WTC11 (cell line): Measurements from ENCODE around the gene DEPDC5. TPM values are rescaled to one million over a fixed set of nuclear protein-coding genes. Genes with fewer than 3 reads are reported as not detected.

ENCODE experiments used
- ATAC-seq: fragments of 200-7000 bp; cut with Tn5 transposase; 2 replicates; pipeline ENCODE4 v1.10.0; 2021; ENCODE audit warnings: mild to moderate bottlenecking, moderate library complexity
- CTCF ChIA-PET: fragments of 300-600 bp; sonication (Branson Sonifier 250); formaldehyde crosslinking; loops from one replicate; lab custom pipeline; 2021; ENCODE audit warnings: antibody characterized with exemption; lab: Charles Lee
- POLR2A ChIA-PET: fragments of 350-600 bp; sonication (Branson Sonifier 250); formaldehyde crosslinking; loops from one replicate; lab custom pipeline; 2021; ENCODE audit warnings: antibody characterized with exemption; lab: Charles Lee
- DNase-seq: peaks from one replicate; pipeline ENCODE4 v3.0.0; 2021; ENCODE audit warnings: low spot score
- H3K27ac Mint-ChIP-seq: 2 replicates; pipeline ENCODE4 v1.8.0; 2021; ENCODE audit warnings: mixed read lengths
- H3K27me3 Mint-ChIP-seq: 2 replicates; pipeline ENCODE4 v1.8.0; 2021; ENCODE audit warnings: low read depth, mild to moderate bottlenecking, moderate library complexity, mixed read lengths
- H3K36me3 Mint-ChIP-seq: 2 replicates; pipeline ENCODE4 v1.8.0; 2021; ENCODE audit warnings: mixed read lengths
- H3K4me1 Mint-ChIP-seq: 2 replicates; pipeline ENCODE4 v1.8.0; 2022; ENCODE audit warnings: mixed read lengths
- H3K4me3 Mint-ChIP-seq: 2 replicates; pipeline ENCODE4 v1.8.0; 2021; ENCODE audit warnings: mild to moderate bottlenecking, moderate library complexity, mixed read lengths
- H3K9me3 Mint-ChIP-seq: 2 replicates; pipeline ENCODE4 v1.8.0; 2021; ENCODE audit warnings: mixed read lengths
- CBFB ChIP-seq: sonication (generic); formaldehyde crosslinking; IDR thresholded peaks from 2 replicates; pipeline ENCODE4 v1.8.1; 2022; ENCODE audit warnings: mild to moderate bottlenecking, low read depth, missing genetic modification reagents
- ELF4 ChIP-seq: sonication (generic); formaldehyde crosslinking; IDR thresholded peaks from 2 replicates; pipeline ENCODE4 v1.8.1; 2022; ENCODE audit warnings: low read depth, mild to moderate bottlenecking, moderate library complexity, missing genetic modification reagents
- NR2C2 ChIP-seq: sonication (generic); formaldehyde crosslinking; IDR thresholded peaks from 2 replicates; pipeline ENCODE4 v1.8.0; 2022; ENCODE audit warnings: mild to moderate bottlenecking, missing genetic modification reagents
- NR3C1 ChIP-seq: sonication (generic); formaldehyde crosslinking; conservative IDR thresholded peaks from 2 replicates; pipeline ENCODE4 v1.8.1; 2023; ENCODE audit warnings: low read depth, mild to moderate bottlenecking, missing genetic modification reagents
- SMAD4 ChIP-seq: sonication (generic); formaldehyde crosslinking; IDR thresholded peaks from 2 replicates; pipeline ENCODE4 v1.8.0; 2022; ENCODE audit warnings: mild to moderate bottlenecking, missing genetic modification reagents
- SOX15 ChIP-seq: fragments of 250-450 bp; sonication (Bioruptor Pico); IDR thresholded peaks from 2 replicates; pipeline ENCODE4 v1.9.0; 2021; ENCODE audit warnings: mild to moderate bottlenecking
- SP1 ChIP-seq: sonication (generic); formaldehyde crosslinking; conservative IDR thresholded peaks from 2 replicates; pipeline ENCODE4 v1.8.1; 2022; ENCODE audit warnings: missing genetic modification reagents
- TEAD1 ChIP-seq: sonication (generic); formaldehyde crosslinking; IDR thresholded peaks from 2 replicates; pipeline ENCODE4 v1.8.0; 2022; ENCODE audit warnings: mild to moderate bottlenecking, missing genetic modification reagents
- ZNF138 ChIP-seq: sonication (generic); formaldehyde crosslinking; conservative IDR thresholded peaks from 2 replicates; pipeline ENCODE4 v1.8.1; 2022; ENCODE audit warnings: mild to moderate bottlenecking, moderate library complexity, missing genetic modification reagents
- ZNF396 ChIP-seq: fragments of 250-450 bp; sonication (Bioruptor Pico); IDR thresholded peaks from 2 replicates; pipeline ENCODE4 v1.8.0; 2021; ENCODE audit warnings: mild to moderate bottlenecking, moderate library complexity, borderline replicate concordance
- ZNF423 ChIP-seq: fragments of 250-450 bp; sonication (Bioruptor Pico); IDR thresholded peaks from 2 replicates; pipeline ENCODE4 v2.1.2; 2022; ENCODE audit warnings: mild to moderate bottlenecking, moderate library complexity
- total RNA-seq: library from RNA; stranded (reverse); gene quantifications from 3 replicates; pipeline ENCODE4 v1.2.3, GENCODE V29; 2021
- TF ChIP-seq, protein P1 (sequence below): sonication (generic); formaldehyde crosslinking; IDR thresholded peaks from 2 replicates; pipeline ENCODE4 v1.8.0; 2022; ENCODE audit warnings: mild to moderate bottlenecking, missing genetic modification reagents
- TF ChIP-seq, protein P2 (sequence below): sonication (generic); formaldehyde crosslinking; conservative IDR thresholded peaks from 2 replicates; pipeline ENCODE4 v1.8.1; 2022; ENCODE audit warnings: mild to moderate bottlenecking, missing genetic modification reagents
- TF ChIP-seq, protein P3 (sequence below): sonication (generic); formaldehyde crosslinking; IDR thresholded peaks from 2 replicates; pipeline ENCODE4 v1.8.1; 2023; ENCODE audit warnings: mild to moderate bottlenecking, missing genetic modification reagents, moderate library complexity
- TF ChIP-seq, protein P4 (sequence below): sonication (generic); formaldehyde crosslinking; IDR thresholded peaks from 2 replicates; pipeline ENCODE4 v1.8.0; 2022; ENCODE audit warnings: mild to moderate bottlenecking, missing genetic modification reagents
- TF ChIP-seq, protein P5 (sequence below): sonication (generic); formaldehyde crosslinking; IDR thresholded peaks from 2 replicates; pipeline ENCODE4 v1.8.0; 2023; ENCODE audit warnings: mild to moderate bottlenecking, missing genetic modification reagents
- TF ChIP-seq, protein P6 (sequence below): fragments of 250-450 bp; sonication (Bioruptor Pico); IDR thresholded peaks from 2 replicates; pipeline ENCODE4 v1.8.0; 2021; ENCODE audit warnings: mild to moderate bottlenecking
- TF ChIP-seq, protein P7 (sequence below): fragments of 250-450 bp; sonication (Bioruptor Pico); conservative IDR thresholded peaks from 2 replicates; pipeline ENCODE4 v1.9.0; 2021; ENCODE audit warnings: mild to moderate bottlenecking
- TF ChIP-seq, protein P8 (sequence below): sonication (generic); formaldehyde crosslinking; IDR thresholded peaks from 2 replicates; pipeline ENCODE4 v1.8.1; 2022; ENCODE audit warnings: low read depth, mild to moderate bottlenecking, moderate library complexity, missing genetic modification reagents, borderline replicate concordance
- TF ChIP-seq, protein P9 (sequence below): sonication (generic); formaldehyde crosslinking; IDR thresholded peaks from 2 replicates; pipeline ENCODE4 v1.8.1; 2023; ENCODE audit warnings: mild to moderate bottlenecking, moderate library complexity, missing genetic modification reagents

Gene DEPDC5
- total RNA-seq, 1 experiment from 2014 or later = 40.5 TPM

DNA sequence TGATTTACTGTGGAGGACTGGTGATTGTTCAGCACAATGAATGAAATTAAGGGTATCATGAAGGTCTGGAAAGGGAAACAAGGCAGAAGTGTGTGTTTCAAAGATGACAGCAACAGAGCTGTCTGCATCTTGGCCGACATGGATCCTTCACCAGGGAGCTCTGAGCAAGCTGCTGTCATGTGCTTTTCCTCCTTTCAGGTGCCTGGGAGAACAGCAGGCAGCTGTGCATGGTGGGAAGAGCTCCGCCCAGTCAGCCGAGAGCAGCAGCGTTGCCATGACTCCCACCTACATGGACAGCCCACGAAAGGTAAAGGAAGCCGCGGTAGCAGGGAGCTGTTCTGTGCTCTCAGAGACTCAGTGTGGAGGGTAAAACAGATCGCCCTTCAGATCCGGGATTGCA, 103.4 kb downstream of the DEPDC5 start:
- Mint-ChIP-seq H3K4me1 (peaks cover 10% of the 10 kb centered on the region), H3K36me3 (peaks cover 4% of the 10 kb centered on the region; the same call in 1 of the 2 replicates), H3K27ac (peak overlapping the region; percentile 37), H3K4me3 (no peak overlapping the region; the same call in 1 of the 2 replicates), H3K9me3 (no peaks in the 10 kb centered on the region), H3K27me3 (no peaks in the 10 kb centered on the region)
- ChIA-PET CTCF (interaction anchor here (0.8 to 3.6 kb wide), 11 partner anchors 11 to 192 kb away, joined by 3 to 53 read pairs (median 6); no protein-coding TSS in a partner anchor), POLR2A (interaction anchor here (0.7 to 1.1 kb wide), 5 partner anchors 9 to 195 kb away, joined by 3 to 4 read pairs (median 3); partner anchors contain the start of gene PISD)
- peak; percentile 76 for DNase-seq
- ATAC-seq = peak; percentile 100
- TF ChIP-seq, protein P1, sequence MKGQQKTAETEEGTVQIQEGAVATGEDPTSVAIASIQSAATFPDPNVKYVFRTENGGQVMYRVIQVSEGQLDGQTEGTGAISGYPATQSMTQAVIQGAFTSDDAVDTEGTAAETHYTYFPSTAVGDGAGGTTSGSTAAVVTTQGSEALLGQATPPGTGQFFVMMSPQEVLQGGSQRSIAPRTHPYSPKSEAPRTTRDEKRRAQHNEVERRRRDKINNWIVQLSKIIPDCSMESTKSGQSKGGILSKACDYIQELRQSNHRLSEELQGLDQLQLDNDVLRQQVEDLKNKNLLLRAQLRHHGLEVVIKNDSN = peak; percentile 65; the same call in 1 of the 2 replicates
- TF ChIP-seq, protein P2, sequence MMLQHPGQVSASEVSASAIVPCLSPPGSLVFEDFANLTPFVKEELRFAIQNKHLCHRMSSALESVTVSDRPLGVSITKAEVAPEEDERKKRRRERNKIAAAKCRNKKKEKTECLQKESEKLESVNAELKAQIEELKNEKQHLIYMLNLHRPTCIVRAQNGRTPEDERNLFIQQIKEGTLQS (CRISPR knock-in tag) = no peak
- TF ChIP-seq, protein P3, sequence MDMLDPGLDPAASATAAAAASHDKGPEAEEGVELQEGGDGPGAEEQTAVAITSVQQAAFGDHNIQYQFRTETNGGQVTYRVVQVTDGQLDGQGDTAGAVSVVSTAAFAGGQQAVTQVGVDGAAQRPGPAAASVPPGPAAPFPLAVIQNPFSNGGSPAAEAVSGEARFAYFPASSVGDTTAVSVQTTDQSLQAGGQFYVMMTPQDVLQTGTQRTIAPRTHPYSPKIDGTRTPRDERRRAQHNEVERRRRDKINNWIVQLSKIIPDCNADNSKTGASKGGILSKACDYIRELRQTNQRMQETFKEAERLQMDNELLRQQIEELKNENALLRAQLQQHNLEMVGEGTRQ (CRISPR knock-in tag) = peak; percentile 72
- TF ChIP-seq, protein P4, sequence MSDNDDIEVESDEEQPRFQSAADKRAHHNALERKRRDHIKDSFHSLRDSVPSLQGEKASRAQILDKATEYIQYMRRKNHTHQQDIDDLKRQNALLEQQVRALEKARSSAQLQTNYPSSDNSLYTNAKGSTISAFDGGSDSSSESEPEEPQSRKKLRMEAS (CRISPR knock-in tag) = peak; percentile 36; the same call in 1 of the 2 replicates

DNA sequence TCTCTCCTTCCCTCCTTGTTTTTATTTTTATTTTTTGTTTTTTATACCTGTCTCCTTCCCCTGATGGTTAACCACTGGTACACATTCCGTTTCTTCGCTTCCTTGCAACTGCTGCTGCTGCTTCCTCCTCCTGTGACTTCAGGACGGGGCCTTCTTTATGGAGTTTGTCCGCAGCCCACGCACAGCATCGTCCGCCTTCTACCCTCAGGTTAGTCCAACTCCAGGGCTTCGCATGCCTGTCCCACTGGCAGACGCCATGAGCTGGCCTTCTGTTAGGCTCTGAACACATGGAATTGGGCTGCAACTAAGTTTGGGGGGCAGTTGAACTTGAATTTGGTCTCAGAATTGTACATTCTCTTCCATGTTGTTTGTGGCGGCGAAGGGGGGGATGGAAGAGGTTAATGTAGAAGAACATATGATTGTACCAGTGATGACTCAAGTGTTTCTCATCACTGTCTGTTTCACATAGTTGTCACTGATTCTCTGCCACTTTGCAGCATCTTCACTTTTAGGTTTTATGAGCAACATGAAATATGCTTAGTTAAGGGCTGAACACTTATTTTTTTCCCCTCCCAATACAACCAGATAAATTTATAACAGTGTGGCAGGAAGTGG, 107.5 kb downstream of the DEPDC5 start:
- CTCF ChIA-PET = interaction anchor here (0.9 kb wide), 1 partner anchor 109 kb away, joined by 3 read pairs; no protein-coding TSS in a partner anchor
- POLR2A ChIA-PET = no interaction called here
- no peaks in the 10 kb centered on the region for H3K27me3 Mint-ChIP-seq
- H3K4me1 Mint-ChIP-seq = peaks cover 12% of the 10 kb centered on the region
- H3K36me3 Mint-ChIP-seq = peaks cover 4% of the 10 kb centered on the region; the same call in 1 of the 2 replicates
- no peak for DNase-seq
- ATAC-seq = no peak
- peak overlapping the region; percentile 50 for H3K27ac Mint-ChIP-seq
- H3K9me3 Mint-ChIP-seq = no peaks in the 10 kb centered on the region
- no peak overlapping the region for H3K4me3 Mint-ChIP-seq
- TF ChIP-seq SMAD4 (CRISPR knock-in tag) (no peak), ELF4 (CRISPR knock-in tag) (no peak), NR2C2 (CRISPR knock-in tag) (no peak), SP1 (CRISPR knock-in tag) (no peak), ZNF423 (CRISPR knock-in tag) (no peak), SOX15 (CRISPR knock-in tag) (no peak), CBFB (CRISPR knock-in tag) (no peak), TEAD1 (CRISPR knock-in tag) (no peak), ZNF396 (CRISPR knock-in tag) (no peak), NR3C1 (CRISPR knock-in tag) (no peak), ZNF138 (CRISPR knock-in tag) (no peak)
- TF ChIP-seq, protein P1 = no peak
- TF ChIP-seq, protein P5, sequence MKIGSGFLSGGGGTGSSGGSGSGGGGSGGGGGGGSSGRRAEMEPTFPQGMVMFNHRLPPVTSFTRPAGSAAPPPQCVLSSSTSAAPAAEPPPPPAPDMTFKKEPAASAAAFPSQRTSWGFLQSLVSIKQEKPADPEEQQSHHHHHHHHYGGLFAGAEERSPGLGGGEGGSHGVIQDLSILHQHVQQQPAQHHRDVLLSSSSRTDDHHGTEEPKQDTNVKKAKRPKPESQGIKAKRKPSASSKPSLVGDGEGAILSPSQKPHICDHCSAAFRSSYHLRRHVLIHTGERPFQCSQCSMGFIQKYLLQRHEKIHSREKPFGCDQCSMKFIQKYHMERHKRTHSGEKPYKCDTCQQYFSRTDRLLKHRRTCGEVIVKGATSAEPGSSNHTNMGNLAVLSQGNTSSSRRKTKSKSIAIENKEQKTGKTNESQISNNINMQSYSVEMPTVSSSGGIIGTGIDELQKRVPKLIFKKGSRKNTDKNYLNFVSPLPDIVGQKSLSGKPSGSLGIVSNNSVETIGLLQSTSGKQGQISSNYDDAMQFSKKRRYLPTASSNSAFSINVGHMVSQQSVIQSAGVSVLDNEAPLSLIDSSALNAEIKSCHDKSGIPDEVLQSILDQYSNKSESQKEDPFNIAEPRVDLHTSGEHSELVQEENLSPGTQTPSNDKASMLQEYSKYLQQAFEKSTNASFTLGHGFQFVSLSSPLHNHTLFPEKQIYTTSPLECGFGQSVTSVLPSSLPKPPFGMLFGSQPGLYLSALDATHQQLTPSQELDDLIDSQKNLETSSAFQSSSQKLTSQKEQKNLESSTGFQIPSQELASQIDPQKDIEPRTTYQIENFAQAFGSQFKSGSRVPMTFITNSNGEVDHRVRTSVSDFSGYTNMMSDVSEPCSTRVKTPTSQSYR (CRISPR knock-in tag) = no peak
- TF ChIP-seq, protein P6, sequence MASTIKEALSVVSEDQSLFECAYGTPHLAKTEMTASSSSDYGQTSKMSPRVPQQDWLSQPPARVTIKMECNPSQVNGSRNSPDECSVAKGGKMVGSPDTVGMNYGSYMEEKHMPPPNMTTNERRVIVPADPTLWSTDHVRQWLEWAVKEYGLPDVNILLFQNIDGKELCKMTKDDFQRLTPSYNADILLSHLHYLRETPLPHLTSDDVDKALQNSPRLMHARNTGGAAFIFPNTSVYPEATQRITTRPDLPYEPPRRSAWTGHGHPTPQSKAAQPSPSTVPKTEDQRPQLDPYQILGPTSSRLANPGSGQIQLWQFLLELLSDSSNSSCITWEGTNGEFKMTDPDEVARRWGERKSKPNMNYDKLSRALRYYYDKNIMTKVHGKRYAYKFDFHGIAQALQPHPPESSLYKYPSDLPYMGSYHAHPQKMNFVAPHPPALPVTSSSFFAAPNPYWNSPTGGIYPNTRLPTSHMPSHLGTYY = no peak
- TF ChIP-seq, protein P7, sequence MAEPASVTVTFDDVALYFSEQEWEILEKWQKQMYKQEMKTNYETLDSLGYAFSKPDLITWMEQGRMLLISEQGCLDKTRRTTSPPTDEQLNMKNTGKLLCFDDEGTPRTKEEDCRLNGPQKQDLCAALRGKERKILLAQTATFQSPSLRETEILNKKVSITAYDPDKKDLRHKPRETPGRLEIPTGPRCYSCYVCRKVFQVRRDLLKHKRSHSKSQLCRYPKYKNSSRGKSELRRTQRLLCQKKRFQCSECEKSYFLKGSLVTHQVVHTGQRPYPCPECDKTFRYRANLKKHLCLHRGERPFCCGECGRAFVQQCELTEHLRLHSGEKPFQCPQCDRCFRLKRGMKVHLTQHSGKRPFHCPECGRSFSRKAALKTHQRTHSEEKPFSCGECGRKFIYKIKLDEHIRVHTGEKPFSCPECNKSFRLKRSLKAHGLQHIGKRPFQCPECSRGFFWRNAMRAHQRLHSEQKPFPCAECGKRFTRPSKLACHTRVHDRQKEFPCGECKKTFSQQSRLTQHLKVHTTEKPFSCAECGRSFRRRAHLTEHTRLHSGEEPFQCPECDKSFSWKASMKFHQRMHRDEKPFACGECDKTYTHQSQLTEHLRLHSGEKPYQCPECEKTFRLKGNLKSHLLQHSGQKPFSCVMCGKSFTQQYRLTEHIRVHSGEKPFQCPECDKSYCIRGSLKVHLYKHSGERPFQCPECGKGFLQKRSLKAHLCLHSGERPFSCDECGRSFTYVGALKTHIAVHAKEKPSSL (CRISPR knock-in tag) = no peak
- TF ChIP-seq, protein P8, sequence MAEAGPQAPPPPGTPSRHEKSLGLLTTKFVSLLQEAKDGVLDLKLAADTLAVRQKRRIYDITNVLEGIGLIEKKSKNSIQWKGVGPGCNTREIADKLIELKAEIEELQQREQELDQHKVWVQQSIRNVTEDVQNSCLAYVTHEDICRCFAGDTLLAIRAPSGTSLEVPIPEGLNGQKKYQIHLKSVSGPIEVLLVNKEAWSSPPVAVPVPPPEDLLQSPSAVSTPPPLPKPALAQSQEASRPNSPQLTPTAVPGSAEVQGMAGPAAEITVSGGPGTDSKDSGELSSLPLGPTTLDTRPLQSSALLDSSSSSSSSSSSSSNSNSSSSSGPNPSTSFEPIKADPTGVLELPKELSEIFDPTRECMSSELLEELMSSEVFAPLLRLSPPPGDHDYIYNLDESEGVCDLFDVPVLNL (CRISPR knock-in tag) = no peak
- TF ChIP-seq, protein P9, sequence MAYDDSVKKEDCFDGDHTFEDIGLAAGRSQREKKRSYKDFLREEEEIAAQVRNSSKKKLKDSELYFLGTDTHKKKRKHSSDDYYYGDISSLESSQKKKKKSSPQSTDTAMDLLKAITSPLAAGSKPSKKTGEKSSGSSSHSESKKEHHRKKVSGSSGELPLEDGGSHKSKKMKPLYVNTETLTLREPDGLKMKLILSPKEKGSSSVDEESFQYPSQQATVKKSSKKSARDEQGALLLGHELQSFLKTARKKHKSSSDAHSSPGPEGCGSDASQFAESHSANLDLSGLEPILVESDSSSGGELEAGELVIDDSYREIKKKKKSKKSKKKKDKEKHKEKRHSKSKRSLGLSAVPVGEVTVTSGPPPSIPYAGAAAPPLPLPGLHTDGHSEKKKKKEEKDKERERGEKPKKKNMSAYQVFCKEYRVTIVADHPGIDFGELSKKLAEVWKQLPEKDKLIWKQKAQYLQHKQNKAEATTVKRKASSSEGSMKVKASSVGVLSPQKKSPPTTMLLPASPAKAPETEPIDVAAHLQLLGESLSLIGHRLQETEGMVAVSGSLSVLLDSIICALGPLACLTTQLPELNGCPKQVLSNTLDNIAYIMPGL = no peak
